ENCODE results near the gene RTKN2. TPM values are rescaled to one million over a fixed set of nuclear protein-coding genes. Genes with fewer than 3 reads are reported as not detected.
A peak's percentile ranks its signal among the peaks of the same experiment; 100 is the strongest.

RTKN2 gene
- polyA plus RNA-seq, 1 of the 3 experiments (the other 2 are of a cell fraction) = 1.4 TPM

GRCh38 chr10:62278441-62278910 lies 9.8 kb upstream of the RTKN2 start (continued):
- TF ChIP-seq REST (IDR thresholded peaks at IDR 0.05; ENCODE audit: low read depth, low read length) = no peak
- peak in 1 of 2 experiments; percentile 79; a peak in 2 of 4 replicates for TF ChIP-seq EP300 (IDR thresholded peaks at IDR 0.05; ENCODE audit: borderline replicate concordance in 1 of 2, low read depth in 1 of 2, low read length in 1 of 2)

GRCh38 chr10:62277971-62278370 lies 9.3 kb upstream of the RTKN2 start:
- Histone ChIP-seq H3K4me1 (ENCODE audit: control insufficient read depth in 1 of 2, insufficient read depth in 2 of 2, low read depth in 1 of 2, low read length in 1 of 2) (no peaks in the 10 kb centered on the region; a peak in 1 of 4 replicates), H3K4me2 (no peak overlapping the region), H3K9me2 (no peaks in the 10 kb centered on the region), H4K20me1 (ENCODE audit: insufficient read depth) (no peaks in the 10 kb centered on the region), H3K4me3 (ENCODE audit: low read depth in 2 of 2, low read length in 1 of 2) (no peak overlapping the region), H3K9me3 (no peaks in the 10 kb centered on the region), H3K27ac (ENCODE audit: low read depth in 2 of 2, low read length in 1 of 2) (peak overlapping the region; percentile 30 to 53; a peak in 2 of 4 replicates), H3F3A (replicated peaks; ENCODE audit: insufficient read depth) (peaks cover 6% of the 10 kb centered on the region), H3K27me3 (ENCODE audit: insufficient read depth) (no peaks in the 10 kb centered on the region), H3K36me3 (replicated peaks in 1 of 2; ENCODE audit: control insufficient read depth in 1 of 2, insufficient read depth in 2 of 2, low read length in 1 of 2) (no peaks in the 10 kb centered on the region), H3K79me2 (ENCODE audit: insufficient read depth) (no peaks in the 10 kb centered on the region), H2AFZ (ENCODE audit: low read depth) (no peak overlapping the region), H3K9ac (no peak overlapping the region)
- ChIA-PET CTCF (no interaction called here), POLR2A (no interaction called here)
- no peak for DNase-seq
- no peak for TF ChIP-seq RXRA (IDR thresholded peaks at IDR 0.05; ENCODE audit: borderline replicate concordance, low read depth)
- no peak for TF ChIP-seq GATA2 (CRISPR knock-in tag; IDR thresholded peaks at IDR 0.05)
- TF ChIP-seq FOSL2 (IDR thresholded peaks at IDR 0.05; ENCODE audit: borderline replicate concordance, low read depth) = no peak
- TF ChIP-seq MXI1 (IDR thresholded peaks at IDR 0.05; ENCODE audit: low read depth, low read length) = no peak
- no peak for TF ChIP-seq FOXJ3 (CRISPR knock-in tag; IDR thresholded peaks at IDR 0.05)
- no peak for TF ChIP-seq REST (IDR thresholded peaks at IDR 0.05; ENCODE audit: low read depth, low read length)
- no peak for TF ChIP-seq MEF2A (IDR thresholded peaks at IDR 0.05; ENCODE audit: borderline replicate concordance, low read depth)
- TF ChIP-seq GABPA (IDR thresholded peaks at IDR 0.05; ENCODE audit: low read depth) = no peak
- TF ChIP-seq EP300 (IDR thresholded peaks at IDR 0.05; ENCODE audit: borderline replicate concordance in 1 of 2, low read depth in 1 of 2, low read length in 1 of 2) = no peak
- no peak for TF ChIP-seq JUND (IDR thresholded peaks at IDR 0.05)
- TF ChIP-seq EZH2phosphoT487 (IDR thresholded peaks at IDR 0.05; ENCODE audit: borderline replicate concordance, low read depth) = no peak
- TF ChIP-seq IRF3 (IDR thresholded peaks at IDR 0.05; ENCODE audit: low read depth, low read length) = no peak
- no peak for TF ChIP-seq SMC3 (IDR thresholded peaks at IDR 0.05; ENCODE audit: low read depth, low read length)
- WGBS (ENCODE audit: low lambda C conversion rate) = 86% methylated on average over 1 of the region's 1 CpG
